ENCODE data around the gene CCDC171. TPM values are rescaled to one million over a fixed set of nuclear protein-coding genes. Genes with fewer than 3 reads are reported as not detected.

CCDC171 gene
- total RNA-seq, 2 donors from 2014 or later = 2.3 to 4.7 TPM

DNA sequence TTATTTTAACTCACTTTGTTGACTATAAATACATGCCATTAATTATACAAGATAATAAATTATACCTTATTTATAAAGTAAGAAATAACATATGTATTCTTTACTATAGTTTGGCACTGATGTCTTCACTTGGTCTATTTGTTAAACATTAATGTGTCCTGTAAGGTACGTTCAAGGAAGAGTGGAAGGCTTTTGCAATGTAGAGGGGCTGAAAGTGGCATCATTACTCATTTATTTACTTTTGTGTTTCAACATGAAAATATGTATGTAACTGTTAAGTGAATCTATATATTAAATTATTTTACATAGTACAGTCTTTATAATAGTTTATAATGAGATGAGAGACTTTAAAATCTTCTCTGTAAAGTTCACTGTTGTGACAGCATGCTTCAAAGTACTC is 348.7 kb downstream of the CCDC171 start:
- DNase-seq = no peak
- H3K4me3 ChIP-seq = no peak overlapping the region
- H3K4me1 ChIP-seq = no peaks in the 10 kb centered on the region
- H3K9me3 ChIP-seq = no peaks in the 10 kb centered on the region
- TF ChIP-seq, protein P1, sequence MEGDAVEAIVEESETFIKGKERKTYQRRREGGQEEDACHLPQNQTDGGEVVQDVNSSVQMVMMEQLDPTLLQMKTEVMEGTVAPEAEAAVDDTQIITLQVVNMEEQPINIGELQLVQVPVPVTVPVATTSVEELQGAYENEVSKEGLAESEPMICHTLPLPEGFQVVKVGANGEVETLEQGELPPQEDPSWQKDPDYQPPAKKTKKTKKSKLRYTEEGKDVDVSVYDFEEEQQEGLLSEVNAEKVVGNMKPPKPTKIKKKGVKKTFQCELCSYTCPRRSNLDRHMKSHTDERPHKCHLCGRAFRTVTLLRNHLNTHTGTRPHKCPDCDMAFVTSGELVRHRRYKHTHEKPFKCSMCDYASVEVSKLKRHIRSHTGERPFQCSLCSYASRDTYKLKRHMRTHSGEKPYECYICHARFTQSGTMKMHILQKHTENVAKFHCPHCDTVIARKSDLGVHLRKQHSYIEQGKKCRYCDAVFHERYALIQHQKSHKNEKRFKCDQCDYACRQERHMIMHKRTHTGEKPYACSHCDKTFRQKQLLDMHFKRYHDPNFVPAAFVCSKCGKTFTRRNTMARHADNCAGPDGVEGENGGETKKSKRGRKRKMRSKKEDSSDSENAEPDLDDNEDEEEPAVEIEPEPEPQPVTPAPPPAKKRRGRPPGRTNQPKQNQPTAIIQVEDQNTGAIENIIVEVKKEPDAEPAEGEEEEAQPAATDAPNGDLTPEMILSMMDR (IDR thresholded peaks at IDR 0.05) = no peak
- no peak for TF ChIP-seq POLR2A (IDR thresholded peaks at IDR 0.05)
- no peak overlapping the region for H3K27ac ChIP-seq
- no peaks in the 10 kb centered on the region for H3K27me3 ChIP-seq
- intact Hi-C loops (cut with DNase I) = no loop called here
- WGBS, 2 donors = 70 to 74% methylated on average over 1 of the region's 1 CpG
- H3K36me3 ChIP-seq (replicated peaks in 1 of 2; ENCODE audit: insufficient read depth in 1 of 2, low read depth in 2 of 2) = no peaks in the 10 kb centered on the region
- ATAC-seq = no peak

DNA sequence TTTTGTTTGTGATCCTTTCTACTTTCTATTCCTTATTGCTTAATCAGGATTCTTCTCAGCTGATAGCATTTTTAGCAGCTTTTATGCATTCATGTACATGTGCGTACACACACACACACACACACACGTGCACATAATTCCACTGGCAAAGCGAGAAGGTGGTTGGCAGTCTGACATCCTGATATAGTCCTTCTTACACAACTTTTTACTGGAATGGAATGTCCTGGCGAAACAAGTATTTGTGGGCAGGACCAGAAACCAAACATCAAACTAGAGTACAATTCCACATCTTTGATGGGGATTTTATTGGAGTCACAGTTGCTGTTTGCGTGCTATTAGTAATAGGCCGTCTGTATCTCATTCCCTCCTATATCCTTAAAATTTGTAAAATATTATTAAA is 356.5 kb downstream of the CCDC171 start:
- no peaks in the 10 kb centered on the region for H3K36me3 ChIP-seq (replicated peaks in 1 of 2; ENCODE audit: insufficient read depth in 1 of 2, low read depth in 2 of 2)
- TF ChIP-seq POLR2A (IDR thresholded peaks at IDR 0.05) = no peak
- TF ChIP-seq, protein P1 (IDR thresholded peaks at IDR 0.05) = no peak
- H3K27ac ChIP-seq = no peak overlapping the region
- intact Hi-C loops (cut with DNase I) = no loop called here
- H3K27me3 ChIP-seq = no peaks in the 10 kb centered on the region
- DNase-seq (no peak), ATAC-seq (no peak)
- no peak overlapping the region for H3K4me3 ChIP-seq
- no peaks in the 10 kb centered on the region for H3K9me3 ChIP-seq
- H3K4me1 ChIP-seq = no peaks in the 10 kb centered on the region
- WGBS, 2 donors = 78 to 91% methylated on average over 6 of the region's 6 CpGs

DNA sequence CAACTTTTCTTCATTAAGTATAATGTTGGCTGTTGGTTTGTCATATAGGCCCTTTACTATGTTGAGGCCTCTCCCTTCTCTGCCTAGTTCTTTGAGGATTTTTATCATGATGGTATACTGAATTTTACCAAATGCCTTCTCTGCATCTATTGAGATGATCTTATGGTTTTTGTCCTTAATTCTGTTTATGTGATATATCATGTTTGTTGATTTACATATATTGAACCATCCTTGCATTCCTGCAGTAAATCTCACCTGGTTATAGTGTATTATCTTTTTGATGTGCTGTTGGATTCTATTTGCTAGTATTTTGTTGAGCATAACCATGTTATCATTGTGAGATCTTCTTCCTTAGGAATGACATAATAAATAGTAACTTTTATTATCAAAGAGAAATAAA is 362.9 kb downstream of the CCDC171 start:
- Histone ChIP-seq H3K4me3 (no peak overlapping the region), H3K27ac (no peak overlapping the region), H3K9me3 (peaks cover 0 to 5% (median 0%) of the 10 kb centered on the region in 3 donors), H3K4me1 (no peaks in the 10 kb centered on the region), H3K36me3 (replicated peaks in 1 of 2; ENCODE audit: insufficient read depth in 1 of 2, low read depth in 2 of 2) (no peaks in the 10 kb centered on the region), H3K27me3 (no peaks in the 10 kb centered on the region)
- TF ChIP-seq POLR2A (IDR thresholded peaks at IDR 0.05) = no peak
- TF ChIP-seq, protein P1 (IDR thresholded peaks at IDR 0.05) = no peak
- ATAC-seq (no peak), DNase-seq (no peak)
- intact Hi-C loops (cut with DNase I) = no loop called here

DNA sequence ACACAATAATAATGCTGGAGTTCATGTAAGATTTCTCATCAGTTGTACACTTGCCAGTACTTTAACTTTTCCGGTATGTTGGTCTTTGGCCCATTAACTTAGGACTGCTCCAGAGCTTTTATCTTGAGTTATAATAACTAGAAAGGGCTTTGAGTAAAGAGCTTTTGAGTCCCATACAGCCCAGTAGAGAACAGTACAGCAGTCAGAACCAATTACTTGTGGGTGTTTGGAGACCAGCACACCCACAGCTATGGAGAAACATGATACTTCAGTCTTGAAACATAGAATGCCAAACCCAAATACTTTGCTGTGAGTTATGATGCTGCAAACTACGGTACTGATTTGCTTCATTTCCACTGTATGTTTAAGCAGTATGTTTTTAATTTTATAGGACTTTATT is 374.3 kb downstream of the CCDC171 start:
- DNase-seq = no peak
- no peak for TF ChIP-seq POLR2A (IDR thresholded peaks at IDR 0.05)
- TF ChIP-seq, protein P1 (IDR thresholded peaks at IDR 0.05) = no peak
- H3K9me3 ChIP-seq = peaks cover 0 to 6% (median 0%) of the 10 kb centered on the region in 3 donors
- intact Hi-C loops (cut with DNase I) = no loop called here
- no peaks in the 10 kb centered on the region for H3K36me3 ChIP-seq (replicated peaks in 1 of 2; ENCODE audit: insufficient read depth in 1 of 2, low read depth in 2 of 2)
- no peak for ATAC-seq
- no peaks in the 10 kb centered on the region for H3K27me3 ChIP-seq
- no peaks in the 10 kb centered on the region for H3K4me1 ChIP-seq
- WGBS, 2 donors = 80 to 97% methylated on average over 2 of the region's 2 CpGs
- no peak overlapping the region for H3K27ac ChIP-seq
- H3K4me3 ChIP-seq = no peak overlapping the region

DNA sequence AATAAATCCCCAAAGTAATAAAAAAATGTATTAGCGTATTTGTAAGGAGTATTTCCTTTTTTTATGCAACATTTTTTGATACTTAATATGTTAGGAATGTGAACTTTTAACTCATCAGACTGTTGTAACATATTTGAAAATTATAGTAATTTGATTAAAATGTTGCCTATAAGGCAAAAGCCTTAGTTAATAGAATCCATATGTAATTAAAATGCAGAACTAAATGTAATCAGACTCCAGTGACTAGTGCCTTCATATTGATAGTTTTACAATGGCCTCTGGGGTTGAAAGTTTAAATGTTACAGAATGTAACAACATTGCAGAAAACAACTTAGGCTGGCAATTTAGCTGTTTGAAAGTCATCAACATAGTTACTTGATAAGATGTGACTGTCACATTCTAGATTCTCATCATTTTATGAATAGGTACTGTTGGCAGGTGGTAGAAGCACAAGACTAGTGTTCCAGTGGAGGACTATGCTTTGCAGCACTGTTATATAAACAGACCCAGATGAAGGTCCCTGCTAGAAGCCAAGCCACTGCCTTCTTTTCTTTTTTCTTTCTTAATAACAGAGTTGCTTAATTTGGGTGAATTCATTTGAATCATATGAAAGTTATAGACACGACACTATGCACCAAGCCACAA is 382.9 kb downstream of the CCDC171 start:
- TF ChIP-seq POLR2A (IDR thresholded peaks at IDR 0.05) = no peak
- TF ChIP-seq, protein P1 (IDR thresholded peaks at IDR 0.05) = no peak
- no peaks in the 10 kb centered on the region for H3K36me3 ChIP-seq (replicated peaks in 1 of 2; ENCODE audit: insufficient read depth in 1 of 2, low read depth in 2 of 2)
- 86 to 96% methylated on average over 2 of the region's 2 CpGs for WGBS, 2 donors
- H3K9me3 ChIP-seq = peaks cover 0 to 6% (median 0%) of the 10 kb centered on the region in 3 donors
- no peaks in the 10 kb centered on the region for H3K4me1 ChIP-seq
- intact Hi-C loops (cut with DNase I) = no loop called here
- ATAC-seq (no peak), DNase-seq (no peak)
- H3K27me3 ChIP-seq = no peaks in the 10 kb centered on the region
- no peak overlapping the region for H3K27ac ChIP-seq
- no peak overlapping the region for H3K4me3 ChIP-seq
